Midbrain (tissue), 1 donor: ENCODE results near the gene VSIG4.
"Not testable (repeated sequence)": the region's sequence is repeated elsewhere in the genome, so short reads cannot be mapped to it uniquely, and the experiment has no call there.

Source experiments
- DNase-seq: peaks from one replicate; lab custom pipeline; 2025; lab: John Stamatoyannopoulos, UW

The VSIG4 gene

GRCh38 chrX:66007851-66008250 lies 32.0 kb downstream of the VSIG4 start:
- no peak for DNase-seq

GRCh38 chrX:66005830-66006449 lies 33.9 kb downstream of the VSIG4 start:
- DNase-seq, result peak; percentile 0

GRCh38 chrX:66004928-66005829 lies 34.7 kb downstream of the VSIG4 start:
- DNase-seq, result peak; percentile 2

- no peak for DNase-seq
Measured at GRCh38 chrX:66002824-66003680, 36.8 kb downstream of the VSIG4 start.

- DNase-seq, result no peak
Measured at GRCh38 chrX:66001596-66001995, 38.3 kb downstream of the VSIG4 start.

- DNase-seq, result no peak
Measured at GRCh38 chrX:66000628-66001272, 39.1 kb downstream of the VSIG4 start.

GRCh38 chrX:66000178-66000577 lies 39.7 kb downstream of the VSIG4 start:
- no peak for DNase-seq

GRCh38 chrX:65999563-66000148 lies 40.2 kb downstream of the VSIG4 start:
- no peak for DNase-seq

- DNase-seq, result no peak
Measured at GRCh38 chrX:65999029-65999562, 40.8 kb downstream of the VSIG4 start.

- DNase-seq, result no peak
Measured at GRCh38 chrX:65997978-65998717, 41.7 kb downstream of the VSIG4 start.

- no peak for DNase-seq
Measured at GRCh38 chrX:65994519-65995506, 45.1 kb downstream of the VSIG4 start.

- DNase-seq, result no peak
Measured at GRCh38 chrX:65993915-65994460, 45.9 kb downstream of the VSIG4 start.

GRCh38 chrX:65993332-65993731 lies 46.5 kb downstream of the VSIG4 start:
- no peak for DNase-seq

GRCh38 chrX:65990702-65991101 lies 49.2 kb downstream of the VSIG4 start:
- no peak for DNase-seq

GRCh38 chrX:65987811-65988210 lies 52.1 kb downstream of the VSIG4 start:
- no peak for DNase-seq

GRCh38 chrX:65985922-65986588 lies 53.8 kb downstream of the VSIG4 start:
- peak; percentile 23 for DNase-seq

- DNase-seq, result no peak
Measured at GRCh38 chrX:65985211-65985610, 54.7 kb downstream of the VSIG4 start.

GRCh38 chrX:65977161-65977560 lies 62.7 kb downstream of the VSIG4 start:
- not testable (repeated sequence) for DNase-seq
